Activated T-cell treated with anti-CD3 and anti-CD28 coated beads, Interleukin-2, amount 50 U/mL, for 1 hour (primary cell): ENCODE measurements around the gene CALCOCO2.
"Not testable (repeated sequence)": the region's sequence is repeated elsewhere in the genome, so short reads cannot be mapped to it uniquely, and the experiment has no call there.

Experiments
- DNase-seq: peaks from one replicate; pipeline ENCODE4 v3.0.0-alpha.2; 2020

Gene CALCOCO2

GRCh38 chr17:48825446-48826381 lies 5.1 kb upstream of the CALCOCO2 start:
- no peak for DNase-seq

GRCh38 chr17:48831549-48831883 lies 681 bp downstream of the CALCOCO2 start:
- no peak for DNase-seq

GRCh38 chr17:48834973-48835372 lies 4.1 kb downstream of the CALCOCO2 start:
- no peak for DNase-seq

- DNase-seq = no peak
Observed at GRCh38 chr17:48835971-48836370, 5.1 kb downstream of the CALCOCO2 start.

- not testable (repeated sequence) for DNase-seq
Observed at GRCh38 chr17:48837458-48837857, 6.6 kb downstream of the CALCOCO2 start.

GRCh38 chr17:48840441-48840840 lies 9.6 kb downstream of the CALCOCO2 start:
- no peak for DNase-seq

- no peak for DNase-seq
Observed at GRCh38 chr17:48841395-48841831, 10.6 kb downstream of the CALCOCO2 start.

GRCh38 chr17:48842746-48843145 lies 11.9 kb downstream of the CALCOCO2 start:
- DNase-seq = no peak

GRCh38 chr17:48843187-48843900 lies 12.5 kb downstream of the CALCOCO2 start:
- no peak for DNase-seq

- no peak for DNase-seq
Observed at GRCh38 chr17:48850792-48851323, 20.0 kb downstream of the CALCOCO2 start.

- no peak for DNase-seq
Observed at GRCh38 chr17:48854774-48855476, 24.1 kb downstream of the CALCOCO2 start.

- DNase-seq = no peak
Observed at GRCh38 chr17:48856122-48856821, 25.4 kb downstream of the CALCOCO2 start.

GRCh38 chr17:48860034-48860433 lies 29.2 kb downstream of the CALCOCO2 start:
- DNase-seq = no peak

- DNase-seq = no peak
Observed at GRCh38 chr17:48860456-48860855, 29.6 kb downstream of the CALCOCO2 start.

GRCh38 chr17:48868916-48869500 lies 38.2 kb downstream of the CALCOCO2 start:
- DNase-seq = no peak

- DNase-seq = no peak
Observed at GRCh38 chr17:48869821-48870318, 39.0 kb downstream of the CALCOCO2 start.

- DNase-seq = no peak
Observed at GRCh38 chr17:48871035-48871550, 40.3 kb downstream of the CALCOCO2 start.

- no peak for DNase-seq
Observed at GRCh38 chr17:48871551-48872351, 40.9 kb downstream of the CALCOCO2 start.

GRCh38 chr17:48872409-48872808 lies 41.6 kb downstream of the CALCOCO2 start:
- not testable (repeated sequence) for DNase-seq

GRCh38 chr17:48873209-48873608 lies 42.4 kb downstream of the CALCOCO2 start:
- DNase-seq = no peak
